ENCODE data around the gene VAMP8.
A peak's percentile ranks its signal among the peaks of the same experiment; 100 is the strongest.
"Not testable (repeated sequence)": the region's sequence is repeated elsewhere in the genome, so short reads cannot be mapped to it uniquely, and the experiment has no call there.

Gene VAMP8

GRCh38 chr2:85557130-85557529 is 20.3 kb upstream of the VAMP8 start:
- Histone ChIP-seq H3K79me2 (ENCODE audit: insufficient read depth, low read length) (peaks cover 47% of the 10 kb centered on the region), H4K20me1 (ENCODE audit: insufficient read depth, low read length) (peaks cover 3% of the 10 kb centered on the region; the same call in 1 of the 2 replicates), H2AFZ (ENCODE audit: low read depth, low read length) (no peak overlapping the region), H3K9ac (ENCODE audit: low read depth, low read length) (no peak overlapping the region), H3K27ac (ENCODE audit: low read length) (no peak overlapping the region), H3K9me3 (ENCODE audit: insufficient read depth, low read length, severe bottlenecking) (no peaks in the 10 kb centered on the region), H3K4me1 (ENCODE audit: insufficient read depth, low read length) (peaks cover 27% of the 10 kb centered on the region), H3K4me3 (ENCODE audit: low read depth in 1 of 2, low read length in 2 of 2) (no peak overlapping the region), H3K36me3 (ENCODE audit: insufficient read depth, low read length) (peaks cover 58% of the 10 kb centered on the region), H3K27me3 (ENCODE audit: insufficient read depth, low read length, poor library complexity) (no peaks in the 10 kb centered on the region), H3K4me2 (ENCODE audit: insufficient read depth, low read length) (no peak overlapping the region)
- ATAC-seq (ENCODE audit: insufficient read depth, low read depth) (no peak), DNase-seq (no peak)
- TF ChIP-seq EZH2 (IDR thresholded peaks at IDR 0.05; ENCODE audit: borderline replicate concordance, low read depth, low read length, severe bottlenecking) (no peak), CTCF (IDR thresholded peaks at IDR 0.05; ENCODE audit: borderline replicate concordance, extremely low read depth, low read length, poor library complexity, severe bottlenecking) (no peak)

GRCh38 chr2:85558160-85558559 is 19.2 kb upstream of the VAMP8 start:
- ATAC-seq (ENCODE audit: insufficient read depth, low read depth) (no peak), DNase-seq (no peak)
- Histone ChIP-seq H3K36me3 (ENCODE audit: insufficient read depth, low read length) (peaks cover 48% of the 10 kb centered on the region), H3K4me3 (ENCODE audit: low read depth in 1 of 2, low read length in 2 of 2) (no peak overlapping the region), H3K4me1 (ENCODE audit: insufficient read depth, low read length) (peaks cover 32% of the 10 kb centered on the region), H3K27me3 (ENCODE audit: insufficient read depth, low read length, poor library complexity) (no peaks in the 10 kb centered on the region), H4K20me1 (ENCODE audit: insufficient read depth, low read length) (peaks cover 3% of the 10 kb centered on the region; the same call in 1 of the 2 replicates), H3K4me2 (ENCODE audit: insufficient read depth, low read length) (no peak overlapping the region), H3K9ac (ENCODE audit: low read depth, low read length) (no peak overlapping the region), H3K79me2 (ENCODE audit: insufficient read depth, low read length) (peaks cover 47% of the 10 kb centered on the region), H3K27ac (ENCODE audit: low read length) (no peak overlapping the region), H2AFZ (ENCODE audit: low read depth, low read length) (no peak overlapping the region), H3K9me3 (ENCODE audit: insufficient read depth, low read length, severe bottlenecking) (no peaks in the 10 kb centered on the region)
- TF ChIP-seq EZH2 (IDR thresholded peaks at IDR 0.05; ENCODE audit: borderline replicate concordance, low read depth, low read length, severe bottlenecking) (no peak), CTCF (IDR thresholded peaks at IDR 0.05; ENCODE audit: borderline replicate concordance, extremely low read depth, low read length, poor library complexity, severe bottlenecking) (no peak)

DNA sequence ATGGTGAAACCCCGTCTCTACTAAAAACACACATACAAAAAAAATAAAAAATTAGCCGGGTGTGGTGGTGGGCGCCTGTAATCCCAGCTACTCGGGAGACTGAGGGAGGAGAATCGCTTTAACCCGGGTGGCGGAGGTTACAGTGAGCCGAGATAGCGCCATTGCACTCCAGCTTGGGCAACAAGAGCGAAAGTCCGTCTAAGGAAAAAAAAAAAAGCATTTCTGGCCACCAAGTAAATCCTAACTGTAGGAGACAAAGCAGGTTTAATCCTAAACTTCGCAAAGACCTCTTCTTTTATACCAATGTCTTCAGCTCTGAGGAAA is 17.0 kb upstream of the VAMP8 start:
- peak overlapping the region; percentile 84 for H3K4me2 ChIP-seq (ENCODE audit: insufficient read depth, low read length)
- peak overlapping the region; percentile 81 to 90; a peak in 3 of 4 replicates for H3K4me3 ChIP-seq (ENCODE audit: low read depth in 1 of 2, low read length in 2 of 2)
- H4K20me1 ChIP-seq (ENCODE audit: insufficient read depth, low read length); H3K9me3 ChIP-seq (ENCODE audit: insufficient read depth, low read length, severe bottlenecking); H3K27me3 ChIP-seq (ENCODE audit: insufficient read depth, low read length, poor library complexity); H2AFZ ChIP-seq (ENCODE audit: low read depth, low read length); ATAC-seq (ENCODE audit: insufficient read depth, low read depth); DNase-seq: not testable (repeated sequence)
- peak overlapping the region; percentile 95; the same call in 1 of the 2 replicates for H3K27ac ChIP-seq (ENCODE audit: low read length)
- peaks cover 36% of the 10 kb centered on the region for H3K4me1 ChIP-seq (ENCODE audit: insufficient read depth, low read length)
- peaks cover 28% of the 10 kb centered on the region for H3K36me3 ChIP-seq (ENCODE audit: insufficient read depth, low read length)
- H3K9ac ChIP-seq (ENCODE audit: low read depth, low read length), result peak overlapping the region; percentile 91
- H3K79me2 ChIP-seq (ENCODE audit: insufficient read depth, low read length), result peaks cover 47% of the 10 kb centered on the region

DNA sequence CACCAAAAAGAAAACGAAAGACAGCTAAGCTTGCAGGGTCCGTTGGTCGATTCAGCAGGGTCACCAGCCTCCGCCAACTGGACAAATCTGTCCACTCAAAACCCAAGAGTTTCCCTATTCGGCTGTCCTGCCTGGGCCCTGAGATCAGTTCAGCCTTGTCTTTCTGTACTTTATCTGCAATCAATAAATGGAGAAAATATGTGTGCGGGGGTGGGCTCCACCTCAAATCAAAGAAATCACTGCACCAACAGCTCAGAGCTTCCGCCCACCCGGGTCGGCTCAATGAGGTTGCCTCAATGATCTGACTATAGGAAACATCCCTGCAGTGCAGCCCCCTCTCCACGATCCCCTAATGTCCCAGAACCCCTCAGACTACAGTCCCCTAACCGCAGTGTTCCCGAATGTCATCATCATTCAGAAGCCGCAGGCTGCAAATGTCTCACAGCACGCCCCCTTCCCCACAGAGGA is 16.5 kb upstream of the VAMP8 start:
- Histone ChIP-seq H3K27ac (ENCODE audit: low read length) (peak overlapping the region; percentile 95), H2AFZ (ENCODE audit: low read depth, low read length) (peak overlapping the region; percentile 96), H3K4me3 (ENCODE audit: low read depth in 1 of 2, low read length in 2 of 2) (peak overlapping the region; percentile 81 to 90; a peak in 3 of 4 replicates), H4K20me1 (ENCODE audit: insufficient read depth, low read length) (peaks cover 3% of the 10 kb centered on the region; the same call in 1 of the 2 replicates), H3K9me3 (ENCODE audit: insufficient read depth, low read length, severe bottlenecking) (no peaks in the 10 kb centered on the region), H3K79me2 (ENCODE audit: insufficient read depth, low read length) (peaks cover 47% of the 10 kb centered on the region), H3K36me3 (ENCODE audit: insufficient read depth, low read length) (peaks cover 24% of the 10 kb centered on the region), H3K9ac (ENCODE audit: low read depth, low read length) (peak overlapping the region; percentile 91), H3K27me3 (ENCODE audit: insufficient read depth, low read length, poor library complexity) (no peaks in the 10 kb centered on the region), H3K4me1 (ENCODE audit: insufficient read depth, low read length) (peaks cover 36% of the 10 kb centered on the region), H3K4me2 (ENCODE audit: insufficient read depth, low read length) (peak overlapping the region; percentile 84)
- DNase-seq (no peak), ATAC-seq (ENCODE audit: insufficient read depth, low read depth) (no peak; the same call in 2 of the 3 replicates)
- no peak for TF ChIP-seq EZH2 (IDR thresholded peaks at IDR 0.05; ENCODE audit: borderline replicate concordance, low read depth, low read length, severe bottlenecking)
- TF ChIP-seq CTCF (IDR thresholded peaks at IDR 0.05; ENCODE audit: borderline replicate concordance, extremely low read depth, low read length, poor library complexity, severe bottlenecking), result no peak
